Superior temporal gyrus (tissue), 1 donor: ENCODE data around the gene HELLS.
"Not testable (repeated sequence)": the region's sequence is repeated elsewhere in the genome, so short reads cannot be mapped to it uniquely, and the experiment has no call there.

Experiments
- DNase-seq: peaks from one replicate; pipeline ENCODE4 v3.0.0-alpha.2; 2016; ENCODE audit errors: extremely low spot score

The HELLS gene

DNA sequence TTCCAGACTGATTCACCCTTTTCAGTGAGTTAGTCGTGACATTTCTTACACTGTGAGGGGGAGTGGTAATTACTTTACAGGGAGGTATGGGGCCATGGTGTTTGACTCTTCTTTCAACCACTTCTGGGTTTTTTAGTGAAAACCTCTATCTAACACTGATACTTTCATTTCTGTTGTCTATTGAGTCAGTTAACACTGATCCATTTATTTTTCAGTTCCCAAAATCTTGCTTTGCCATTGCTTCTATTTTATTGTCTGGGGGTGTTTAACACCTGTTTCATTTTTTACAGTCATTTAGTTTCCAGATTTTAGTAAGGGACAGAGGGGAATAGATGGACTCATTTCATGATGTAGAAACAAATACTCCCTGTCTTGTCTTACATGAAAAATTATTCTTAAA lies 61.5 kb downstream of the HELLS start:
- no peak for DNase-seq

DNA sequence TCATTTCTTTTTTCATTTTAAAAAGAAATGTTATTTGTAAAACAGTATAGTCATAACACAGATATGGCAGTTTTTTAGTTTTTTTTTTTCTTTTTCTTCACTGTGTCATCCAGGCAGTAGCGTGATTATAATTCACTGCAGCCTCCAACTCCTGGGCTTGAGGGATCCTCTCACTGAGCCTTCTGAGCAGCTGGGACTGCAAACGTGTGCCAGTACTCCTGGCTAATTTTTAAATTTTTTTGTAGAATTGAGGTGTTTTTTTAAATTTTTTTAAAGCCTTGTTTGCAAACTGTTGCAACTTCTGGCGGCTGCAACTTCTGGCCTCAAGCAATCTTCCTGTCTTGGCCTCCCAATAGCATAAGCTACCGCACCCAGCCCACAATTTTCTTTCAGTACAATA lies 63.0 kb downstream of the HELLS start:
- no peak for DNase-seq

DNA sequence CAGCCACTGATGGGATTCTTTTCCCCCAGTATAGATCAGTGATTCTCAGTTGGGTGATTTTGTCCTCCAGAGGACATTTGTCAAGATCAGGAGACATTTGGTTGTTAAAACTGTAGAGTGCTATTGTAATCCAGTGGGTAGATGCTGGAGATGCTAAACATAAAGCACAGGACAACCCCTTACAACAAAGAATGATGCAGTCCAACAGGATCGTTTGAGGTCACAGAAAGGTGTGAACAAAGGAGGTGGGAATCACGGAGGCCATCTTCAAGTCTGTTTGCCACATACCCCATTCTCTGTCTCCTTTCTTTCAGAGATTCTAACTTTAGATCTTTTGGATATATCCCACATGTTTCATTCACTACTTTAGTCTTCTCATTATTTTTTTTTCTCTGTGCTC lies 69.0 kb downstream of the HELLS start:
- DNase-seq = no peak

DNA sequence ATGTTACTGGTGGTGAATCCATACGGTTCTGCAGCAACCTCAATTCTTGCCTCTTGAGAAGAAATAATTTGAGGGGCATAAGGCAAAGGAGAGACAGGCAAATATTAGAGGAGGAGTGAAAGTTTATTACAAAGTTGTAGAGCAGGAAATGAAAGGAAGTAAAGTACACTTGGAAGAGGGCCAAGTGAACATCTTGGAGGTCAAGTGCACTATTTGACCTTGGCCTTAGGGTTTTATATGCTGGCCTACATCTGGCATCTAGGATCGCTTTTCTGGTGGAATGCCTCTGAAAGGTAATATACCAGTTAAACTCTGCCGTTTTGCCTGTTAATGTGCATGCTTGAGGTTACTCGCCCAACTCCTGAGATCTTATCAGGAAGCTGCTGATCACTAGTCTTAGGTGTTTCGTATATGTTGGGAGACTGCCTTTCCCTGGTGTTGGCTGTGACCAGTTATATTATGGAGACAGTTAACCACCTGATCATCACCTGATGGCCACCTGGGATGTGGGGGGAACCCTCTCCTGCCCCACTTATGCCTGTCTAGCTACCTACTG lies 71.9 kb downstream of the HELLS start:
- no peak for DNase-seq

DNA sequence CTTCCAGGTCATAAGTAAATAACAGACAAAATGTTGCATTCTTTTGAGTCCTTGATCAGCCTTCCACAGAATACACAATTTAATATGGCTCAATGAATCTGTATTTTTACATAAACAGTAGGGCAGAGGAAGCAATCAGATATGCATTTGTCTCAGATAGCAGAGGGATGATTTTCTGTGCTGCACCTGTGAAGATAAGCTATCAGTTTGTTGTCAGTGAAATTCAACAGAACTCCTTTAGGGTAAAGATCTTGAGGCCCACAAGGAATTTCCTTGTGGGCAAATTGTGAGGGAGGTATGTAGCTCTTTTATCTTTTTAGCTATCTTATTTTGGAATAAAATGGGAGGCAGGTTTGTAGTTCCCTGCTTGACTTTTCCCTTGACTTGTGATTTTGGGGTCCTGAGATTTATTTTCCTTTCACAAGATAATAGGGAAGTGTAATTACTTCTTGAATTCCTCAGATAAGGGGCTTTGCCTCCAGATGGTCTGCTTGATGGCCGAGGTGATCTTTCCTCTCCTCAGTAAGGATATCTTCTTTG lies 77.1 kb downstream of the HELLS start:
- no peak for DNase-seq

DNA sequence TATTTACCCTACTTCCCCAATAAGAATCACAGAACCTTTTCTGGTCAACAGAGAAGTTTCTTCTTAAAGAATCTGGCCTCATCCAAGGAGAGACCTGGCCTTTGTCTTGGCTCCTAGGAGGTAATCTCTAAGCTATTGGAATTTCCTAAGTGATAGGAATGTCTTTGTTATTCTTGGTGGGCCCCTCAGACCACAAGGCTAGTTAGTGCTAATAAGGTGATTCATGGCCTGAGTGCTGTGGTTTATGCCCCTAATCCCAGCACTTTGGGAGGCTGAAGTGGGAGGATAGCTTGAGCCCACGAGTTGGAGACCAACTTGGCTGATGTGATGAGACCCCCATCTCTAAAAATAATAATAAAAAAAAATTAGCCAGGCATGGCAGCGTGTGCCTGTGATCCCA lies 78.0 kb downstream of the HELLS start:
- DNase-seq = no peak

DNA sequence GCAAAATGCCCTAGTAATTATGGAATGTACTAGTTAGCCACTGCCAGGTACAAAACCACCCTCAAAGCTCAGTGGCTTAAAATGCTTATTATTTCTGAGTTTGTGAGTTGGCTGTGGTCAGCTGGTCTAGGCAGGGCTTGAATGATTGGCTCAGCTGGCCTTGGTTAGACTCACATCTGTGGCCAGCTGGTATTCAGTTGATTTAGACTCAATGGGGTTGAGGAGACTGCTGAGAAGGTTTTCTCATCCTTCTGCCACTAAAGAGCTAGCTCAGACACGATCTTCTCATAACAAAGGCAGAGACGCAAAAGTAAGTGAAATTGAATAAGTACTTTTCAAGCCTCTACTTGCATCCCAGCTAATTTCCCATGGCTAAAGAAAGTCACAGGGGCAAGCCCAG lies 80.9 kb downstream of the HELLS start:
- DNase-seq = no peak

DNA sequence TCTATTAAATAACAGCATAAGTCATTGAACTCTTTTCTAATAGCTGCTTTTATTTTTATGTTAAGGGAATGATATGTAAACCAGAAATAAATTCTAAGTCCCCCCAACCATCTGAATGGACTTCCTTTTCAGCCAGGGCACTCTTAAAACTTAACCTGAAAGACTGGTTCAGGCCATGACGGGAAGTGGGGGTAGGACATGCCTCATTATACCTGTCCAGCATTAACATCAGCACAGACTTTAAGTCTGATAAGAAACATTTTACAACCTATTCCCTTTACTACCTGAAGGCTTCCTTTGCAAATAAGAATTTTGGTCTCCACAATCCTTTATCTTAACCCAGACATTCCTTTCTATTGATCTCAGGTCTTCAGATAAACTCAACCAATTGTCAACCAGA lies 81.9 kb downstream of the HELLS start:
- no peak for DNase-seq

DNA sequence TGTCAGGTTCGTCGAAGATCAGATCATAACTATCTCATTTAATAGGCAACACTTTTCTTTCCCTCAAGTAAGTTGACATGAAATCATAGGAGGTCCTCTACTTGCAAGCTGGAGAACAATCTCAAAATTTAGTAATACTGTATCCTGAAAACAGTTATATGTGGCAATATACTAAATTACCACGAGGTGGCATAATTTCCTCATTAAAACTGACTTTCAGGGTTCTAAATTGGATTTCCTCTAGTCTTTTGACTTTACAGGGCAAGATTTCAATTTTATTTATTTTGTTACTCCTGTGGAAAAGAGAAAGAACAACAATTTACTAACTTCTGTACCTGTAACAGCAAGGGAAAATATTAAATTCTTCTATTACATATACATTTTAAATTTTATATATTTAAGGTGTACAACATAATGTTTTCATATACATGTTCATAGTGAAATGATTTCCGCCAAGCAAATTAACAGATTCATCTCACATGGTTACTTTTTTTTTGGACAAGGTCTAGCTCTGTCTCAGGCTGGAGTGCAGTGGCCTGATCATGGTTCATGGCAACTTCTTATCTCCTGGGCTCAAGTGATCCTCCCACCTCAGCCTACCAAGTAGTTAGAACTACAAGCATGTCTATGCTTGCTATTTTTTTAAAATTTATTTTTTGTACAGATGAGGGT lies 84.6 kb downstream of the HELLS start:
- peak; percentile 76 for DNase-seq

DNA sequence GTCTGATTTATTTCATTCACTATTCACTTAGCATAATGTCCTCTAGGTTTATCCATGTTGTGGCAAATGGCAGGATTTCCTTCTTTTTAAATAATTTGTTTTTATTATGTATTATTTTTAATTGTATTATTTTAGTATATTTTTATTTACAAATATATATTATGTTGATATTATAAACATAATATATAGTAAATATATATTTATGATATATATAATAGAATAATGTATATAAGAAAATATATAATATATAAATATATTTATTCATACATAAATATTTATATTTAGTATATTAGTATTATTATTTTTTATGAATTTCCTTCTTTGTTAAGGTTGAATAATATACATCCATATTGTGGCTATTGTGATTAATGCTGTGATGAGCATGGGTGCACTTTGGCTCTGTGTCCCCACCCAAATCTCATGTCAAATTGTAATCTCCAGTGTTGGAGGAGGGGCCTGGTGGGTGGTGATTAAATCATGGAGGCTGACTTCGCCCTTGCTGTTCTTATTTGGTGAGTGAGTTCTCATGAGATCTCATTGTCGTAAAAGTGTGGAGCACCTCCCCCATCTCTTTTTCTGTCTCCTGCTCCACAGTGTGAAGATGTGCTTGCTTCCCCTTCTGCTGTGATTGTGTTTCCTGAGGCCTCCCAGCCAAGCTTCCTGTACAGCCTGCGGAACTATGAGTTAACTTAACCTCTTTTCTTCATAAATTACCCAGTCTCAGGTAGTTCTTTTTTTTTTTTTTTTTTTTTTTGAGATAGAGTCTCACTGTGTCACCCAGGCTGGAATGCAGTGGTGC lies 85.7 kb downstream of the HELLS start:
- no peak for DNase-seq

DNA sequence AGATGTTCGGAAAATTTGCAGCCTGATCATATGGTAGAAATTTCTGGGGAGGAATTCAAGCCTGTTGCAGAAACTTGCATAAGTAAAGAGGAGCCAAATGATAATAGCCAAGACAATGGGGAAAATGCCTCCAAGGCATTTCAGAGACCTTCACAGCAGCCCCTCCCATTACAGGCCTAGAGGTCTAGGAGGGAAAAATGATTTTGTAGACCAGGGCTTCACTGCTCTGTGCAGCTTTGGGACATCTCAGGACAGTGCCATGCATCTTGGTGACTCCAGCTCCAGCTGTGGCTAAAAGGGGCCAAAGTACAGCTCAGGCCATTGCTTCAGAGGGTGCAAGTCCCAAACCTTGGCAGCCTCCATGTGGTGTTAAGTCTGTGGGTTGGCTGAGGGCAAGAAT lies 87.4 kb downstream of the HELLS start:
- no peak for DNase-seq

DNA sequence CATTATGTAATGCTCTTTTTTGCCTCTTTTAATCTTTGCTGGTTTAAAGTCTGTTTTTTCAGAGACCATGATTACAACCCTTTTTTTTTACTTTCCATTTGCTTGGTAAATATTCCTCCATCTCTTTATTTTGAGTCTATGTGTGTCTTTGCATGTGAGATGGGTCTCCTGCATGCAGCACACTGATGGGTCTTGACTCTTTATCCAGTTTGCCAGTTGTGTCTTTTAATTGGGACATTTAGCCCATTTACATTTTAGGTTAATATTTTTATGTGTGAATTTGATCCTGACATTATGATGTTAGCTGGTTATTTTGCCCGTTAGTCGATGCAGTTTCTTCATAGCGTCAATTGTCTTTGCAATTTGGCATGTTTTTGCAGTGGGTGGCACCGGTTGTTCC lies 92.5 kb downstream of the HELLS start:
- DNase-seq = not testable (repeated sequence)

DNA sequence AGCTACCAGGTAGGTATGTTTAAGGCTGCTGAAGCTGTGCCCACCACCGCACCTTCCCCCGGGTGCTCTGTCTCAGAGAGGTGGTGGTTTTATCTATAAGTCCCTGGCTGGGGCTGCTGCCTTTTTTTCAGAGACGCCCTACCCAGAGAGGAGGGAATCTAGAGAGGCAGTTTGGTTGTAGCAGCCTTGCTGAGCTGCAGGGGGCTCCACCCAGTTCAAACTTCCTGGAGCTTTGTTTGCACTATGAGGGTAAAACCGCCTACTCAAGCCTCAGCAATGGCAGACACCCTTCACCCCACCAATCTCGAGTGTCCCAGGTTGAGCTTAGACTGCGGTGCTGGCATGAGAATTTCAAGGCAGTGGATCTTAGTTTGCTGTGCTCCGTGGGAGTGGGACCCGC lies 94.3 kb downstream of the HELLS start:
- no peak for DNase-seq

DNA sequence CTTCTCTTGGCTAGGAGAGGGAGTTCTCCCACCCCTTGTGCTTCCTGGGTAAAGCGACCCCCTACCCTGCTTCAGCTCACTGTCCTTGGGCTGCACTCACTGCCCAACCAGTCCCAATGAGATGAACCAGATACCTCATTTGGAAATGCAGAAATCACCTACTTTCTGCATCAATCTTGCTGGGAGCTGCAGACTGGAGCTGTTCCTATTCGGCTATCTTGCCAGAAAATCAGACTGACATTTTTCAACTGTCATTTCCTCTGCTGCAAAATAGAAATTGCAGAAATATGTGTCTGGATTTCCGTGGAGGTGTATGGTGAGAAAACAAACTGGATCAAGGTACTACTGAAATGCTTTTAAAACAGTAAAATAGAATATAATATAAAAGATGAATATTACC lies 95.0 kb downstream of the HELLS start:
- DNase-seq = no peak

DNA sequence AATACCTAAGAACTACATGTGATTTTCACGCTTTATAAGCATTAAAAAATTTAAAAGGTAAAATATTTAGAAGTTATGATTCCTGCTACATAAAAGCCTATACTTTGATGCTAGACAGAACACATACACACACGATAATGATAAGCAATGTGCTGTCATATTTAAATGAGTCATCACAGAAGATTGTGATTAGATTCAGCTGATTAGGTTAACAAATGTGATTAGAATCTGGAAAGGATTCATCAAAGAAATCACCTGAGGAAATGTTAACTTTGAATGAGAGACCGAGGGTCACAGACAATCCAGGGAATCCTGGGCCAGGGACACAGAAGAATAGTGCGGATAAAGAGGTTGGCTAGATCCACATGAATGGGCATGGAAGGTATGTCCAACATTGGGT lies 95.9 kb downstream of the HELLS start:
- no peak for DNase-seq

DNA sequence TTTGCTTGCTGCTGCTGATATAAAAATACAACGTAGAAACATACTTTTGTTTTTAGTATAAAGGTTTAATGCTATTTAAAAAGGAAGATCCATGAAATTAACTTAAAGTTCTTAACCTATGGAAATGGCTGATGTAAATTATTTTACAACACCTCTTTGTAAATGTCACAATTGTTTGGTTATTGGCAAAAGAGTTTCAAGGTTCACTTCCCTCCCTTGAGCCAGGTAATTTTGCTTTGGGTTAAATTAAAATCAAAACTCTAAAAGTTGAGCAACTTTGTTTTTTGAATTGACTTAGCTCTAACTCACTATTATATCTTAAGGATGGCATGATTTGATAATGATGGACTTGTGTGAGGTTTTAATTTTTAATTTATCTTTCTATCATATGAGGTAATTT lies 98.8 kb downstream of the HELLS start:
- DNase-seq = no peak

DNA sequence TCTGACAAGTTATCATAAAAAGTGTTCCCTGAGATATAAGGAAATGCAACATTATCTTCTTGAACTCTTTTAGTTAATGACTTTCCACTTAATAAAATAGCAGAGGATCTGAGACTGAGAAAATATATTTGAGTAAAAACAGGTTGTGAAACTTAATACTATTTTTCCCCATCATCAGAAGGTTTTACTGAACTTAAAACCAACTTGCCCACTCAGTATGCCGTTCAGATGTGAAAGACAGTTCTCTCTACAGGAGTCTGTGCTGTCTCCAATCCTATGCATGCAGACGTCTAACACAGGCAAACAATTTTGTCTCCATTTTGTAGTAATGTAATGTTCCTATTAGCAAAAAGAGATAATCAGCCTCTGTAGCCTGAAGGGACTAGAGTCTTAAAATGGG lies 99.7 kb downstream of the HELLS start:
- DNase-seq = no peak
